Parathyroid adenoma (tissue), 2 donors: ENCODE data around the gene CEP63.

Experiments used
- H2AFZ ChIP-seq: fragments of 300-600 bp; sonication (generic); one replicate; pipeline ENCODE4 v1.7.0; 2017; ENCODE audit warnings: antibody characterized with exemption, mild to moderate bottlenecking
- H3K27ac ChIP-seq: fragments of 300-600 bp; sonication (generic); one replicate; pipeline ENCODE4 v1.7.0; 2017
- H3K27me3 ChIP-seq: fragments of 300-600 bp; sonication (generic); one replicate; pipeline ENCODE4 v1.7.0; 2017; ENCODE audit warnings: low read length; ENCODE audit not compliant: control insufficient read depth, insufficient read depth
- H3K36me3 ChIP-seq: fragments of 300-600 bp; sonication (generic); one replicate; pipeline ENCODE4 v1.7.0; 2017; ENCODE audit warnings: low read length; ENCODE audit not compliant: control insufficient read depth, insufficient read depth
- H3K4me1 ChIP-seq: fragments of 300-600 bp; sonication (generic); one replicate; pipeline ENCODE4 v1.7.0; 2017; ENCODE audit warnings: control low read depth
- H3K4me2 ChIP-seq: fragments of 300-600 bp; sonication (generic); one replicate; pipeline ENCODE4 v1.7.0; 2017; ENCODE audit warnings: low read length
- H3K4me3 ChIP-seq: fragments of 300-600 bp; sonication (generic); one replicate; pipeline ENCODE4 v1.7.0; 2017; ENCODE audit warnings: low read depth, low read length
- H3K79me2 ChIP-seq: fragments of 300-600 bp; sonication (generic); one replicate; pipeline ENCODE4 v1.7.0; 2017; ENCODE audit warnings: control low read depth
- H3K9ac ChIP-seq: fragments of 300-600 bp; sonication (generic); one replicate; pipeline ENCODE4 v1.7.0; 2017; ENCODE audit warnings: mild to moderate bottlenecking
- H3K9me3 ChIP-seq: fragments of 300-600 bp; sonication (generic); one replicate; pipeline ENCODE4 v1.7.0; 2017; ENCODE audit warnings: low read length; ENCODE audit not compliant: control insufficient read depth
- TF ChIP-seq, protein P1 (sequence below): fragments of 300-600 bp; sonication (generic); IDR thresholded peaks from one replicate; pipeline ENCODE4 v1.7.0; 2017; ENCODE audit warnings: antibody characterized with exemption, mild to moderate bottlenecking
- donor health status: primary hyperparathyroidism.

Gene CEP63

DNA sequence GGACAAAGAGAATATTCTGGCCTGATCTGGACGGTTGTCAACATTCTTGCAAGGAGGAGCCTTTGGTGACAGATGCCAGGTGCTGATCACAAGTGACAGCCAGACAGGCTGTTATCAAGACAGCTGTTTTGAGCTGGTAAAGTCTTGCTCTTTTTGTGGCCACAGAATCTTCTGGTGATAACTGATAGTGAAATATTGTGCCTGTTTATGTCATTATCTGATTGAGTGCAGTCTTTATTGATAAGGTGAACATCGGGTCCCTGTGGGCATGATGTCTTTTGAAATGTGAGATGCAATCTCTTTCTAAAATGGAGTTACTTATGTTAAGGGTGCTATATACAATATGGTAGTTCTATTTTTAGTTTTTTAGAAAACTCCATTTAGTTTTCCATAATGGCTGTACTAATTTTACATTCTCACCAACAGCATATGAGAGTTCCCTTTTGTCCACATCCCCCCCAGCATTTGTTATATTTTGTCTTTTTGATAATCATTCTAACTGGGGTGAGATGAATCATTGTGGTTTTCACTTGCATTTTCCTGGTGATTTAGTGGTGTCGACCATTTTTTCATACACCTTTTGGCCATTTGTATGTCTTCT lies 10.7 kb downstream of the CEP63 start:
- Histone ChIP-seq H3K27ac (no peak overlapping the region), H3K4me3 (no peak overlapping the region), H3K36me3 (no peaks in the 10 kb centered on the region), H3K9me3 (no peaks in the 10 kb centered on the region), H3K9ac (no peak overlapping the region), H3K79me2 (peaks cover 59% of the 10 kb centered on the region), H3K4me1 (no peaks in the 10 kb centered on the region), H2AFZ (no peak overlapping the region), H3K27me3 (no peaks in the 10 kb centered on the region), H3K4me2 (no peak overlapping the region)
- TF ChIP-seq, protein P1, sequence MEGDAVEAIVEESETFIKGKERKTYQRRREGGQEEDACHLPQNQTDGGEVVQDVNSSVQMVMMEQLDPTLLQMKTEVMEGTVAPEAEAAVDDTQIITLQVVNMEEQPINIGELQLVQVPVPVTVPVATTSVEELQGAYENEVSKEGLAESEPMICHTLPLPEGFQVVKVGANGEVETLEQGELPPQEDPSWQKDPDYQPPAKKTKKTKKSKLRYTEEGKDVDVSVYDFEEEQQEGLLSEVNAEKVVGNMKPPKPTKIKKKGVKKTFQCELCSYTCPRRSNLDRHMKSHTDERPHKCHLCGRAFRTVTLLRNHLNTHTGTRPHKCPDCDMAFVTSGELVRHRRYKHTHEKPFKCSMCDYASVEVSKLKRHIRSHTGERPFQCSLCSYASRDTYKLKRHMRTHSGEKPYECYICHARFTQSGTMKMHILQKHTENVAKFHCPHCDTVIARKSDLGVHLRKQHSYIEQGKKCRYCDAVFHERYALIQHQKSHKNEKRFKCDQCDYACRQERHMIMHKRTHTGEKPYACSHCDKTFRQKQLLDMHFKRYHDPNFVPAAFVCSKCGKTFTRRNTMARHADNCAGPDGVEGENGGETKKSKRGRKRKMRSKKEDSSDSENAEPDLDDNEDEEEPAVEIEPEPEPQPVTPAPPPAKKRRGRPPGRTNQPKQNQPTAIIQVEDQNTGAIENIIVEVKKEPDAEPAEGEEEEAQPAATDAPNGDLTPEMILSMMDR, result no peak

GRCh38 chr3:134503266-134503665 lies 17.4 kb downstream of the CEP63 start:
- no peak overlapping the region for H3K27ac ChIP-seq

DNA sequence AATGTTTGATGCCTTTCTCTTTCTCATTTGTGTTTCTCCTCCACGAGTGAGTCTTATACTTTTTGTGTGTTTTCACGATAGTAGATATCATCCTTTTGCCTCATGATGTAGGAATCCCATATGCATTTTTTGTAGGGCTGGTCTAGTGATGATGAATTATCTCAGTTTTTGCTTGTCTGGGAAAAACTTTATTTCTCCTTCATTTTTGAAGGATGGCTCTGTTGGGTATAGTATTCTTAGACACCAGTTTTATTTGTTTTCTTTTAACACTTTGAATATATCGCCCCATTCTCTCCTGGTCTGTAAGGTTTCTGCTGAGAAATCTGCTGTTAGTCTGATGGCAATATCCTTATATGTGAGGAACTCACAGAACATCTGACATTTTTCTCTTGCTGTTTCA lies 18.3 kb downstream of the CEP63 start:
- Histone ChIP-seq H2AFZ (no peak overlapping the region), H3K9me3 (no peaks in the 10 kb centered on the region), H3K4me2 (no peak overlapping the region), H3K4me3 (no peak overlapping the region), H3K4me1 (no peaks in the 10 kb centered on the region), H3K79me2 (peaks cover 39% of the 10 kb centered on the region), H3K36me3 (no peaks in the 10 kb centered on the region), H3K9ac (no peak overlapping the region), H3K27ac (no peak overlapping the region), H3K27me3 (no peaks in the 10 kb centered on the region)
- TF ChIP-seq, protein P1, result no peak

More at GRCh38 chr3:134503266-134503665, 17.4 kb downstream of the CEP63 start:
- no peak overlapping the region for H3K9ac ChIP-seq
- no peak overlapping the region for H3K4me3 ChIP-seq
- H3K4me2 ChIP-seq, result no peak overlapping the region
- peaks cover 46% of the 10 kb centered on the region for H3K79me2 ChIP-seq
- H3K4me1 ChIP-seq, result no peaks in the 10 kb centered on the region
- H3K27me3 ChIP-seq, result no peaks in the 10 kb centered on the region
- H2AFZ ChIP-seq, result no peak overlapping the region
- no peaks in the 10 kb centered on the region for H3K9me3 ChIP-seq
- H3K36me3 ChIP-seq, result no peaks in the 10 kb centered on the region
- TF ChIP-seq, protein P1, result no peak

DNA sequence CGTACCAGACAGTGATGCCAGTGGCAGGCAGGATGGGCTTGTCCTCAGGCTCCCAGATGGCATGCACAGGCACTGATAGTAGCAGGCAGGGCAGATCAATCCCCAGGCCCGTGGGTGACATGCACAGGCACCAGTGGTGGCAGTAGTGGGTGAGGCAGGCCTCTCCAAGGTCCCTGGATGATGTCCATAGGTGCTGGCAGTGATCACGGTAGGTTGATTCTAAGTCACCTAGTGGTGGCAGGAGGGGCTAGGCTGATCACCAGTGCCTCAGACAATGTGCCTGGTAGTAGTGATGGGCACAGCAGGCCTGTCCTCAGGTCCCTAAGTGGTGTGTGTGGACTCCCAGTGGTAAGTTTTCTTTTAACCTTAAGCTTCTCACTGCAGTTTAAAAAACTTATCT lies 19.6 kb downstream of the CEP63 start:
- H3K9ac ChIP-seq, result no peak overlapping the region
- H3K9me3 ChIP-seq, result no peaks in the 10 kb centered on the region
- TF ChIP-seq, protein P1, result no peak
- no peaks in the 10 kb centered on the region for H3K36me3 ChIP-seq
- no peak overlapping the region for H2AFZ ChIP-seq
- no peak overlapping the region for H3K4me2 ChIP-seq
- no peaks in the 10 kb centered on the region for H3K27me3 ChIP-seq
- H3K4me3 ChIP-seq, result no peak overlapping the region
- no peak overlapping the region for H3K27ac ChIP-seq
- no peaks in the 10 kb centered on the region for H3K4me1 ChIP-seq
- peaks cover 28% of the 10 kb centered on the region for H3K79me2 ChIP-seq

DNA sequence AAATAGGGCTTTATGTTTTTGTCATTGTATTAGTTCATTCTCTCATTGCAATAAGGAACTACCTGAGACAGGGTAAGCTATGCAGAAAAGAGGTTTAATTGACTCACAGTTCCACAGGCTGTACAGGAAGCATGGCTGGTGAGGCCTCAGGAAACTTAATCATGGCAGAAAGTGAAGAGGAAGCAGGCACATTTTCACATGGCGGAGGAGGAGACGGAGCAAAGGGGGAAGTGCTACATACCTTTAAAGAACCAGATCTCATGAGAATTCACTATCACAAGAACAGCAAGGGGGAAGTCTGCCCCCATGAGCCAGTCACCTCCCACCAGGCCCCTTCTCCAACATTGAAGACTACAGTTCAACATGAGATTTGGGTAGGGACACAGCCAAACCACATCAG lies 25.6 kb downstream of the CEP63 start:
- no peaks in the 10 kb centered on the region for H3K27me3 ChIP-seq
- no peaks in the 10 kb centered on the region for H3K4me1 ChIP-seq
- no peaks in the 10 kb centered on the region for H3K36me3 ChIP-seq
- no peaks in the 10 kb centered on the region for H3K79me2 ChIP-seq
- H3K9me3 ChIP-seq, result no peaks in the 10 kb centered on the region
- H3K4me2 ChIP-seq, result no peak overlapping the region
- H3K27ac ChIP-seq, result no peak overlapping the region
- TF ChIP-seq, protein P1, result no peak
- H3K4me3 ChIP-seq, result no peak overlapping the region
- no peak overlapping the region for H2AFZ ChIP-seq
- H3K9ac ChIP-seq, result no peak overlapping the region
